Adrenal gland (tissue), 12 donors: ENCODE data around the gene MKRN2. TPM values are rescaled to one million over a fixed set of nuclear protein-coding genes. Genes with fewer than 3 reads are reported as not detected.

ENCODE experiments used
- DNase-seq, 7 donors: peaks; one replicate each; pipeline ENCODE4 v3.0.0-alpha.2; 2019 to 2020
- H3K27ac ChIP-seq, 5 donors: fragments of 200-600 bp; sonication (generic) in 4 of 5; 1 replicate in 3 of 5; 2 replicates in 2 of 5; pipeline versions ENCODE4 v1.5.1 to v1.8.0; 2016 to 2020; ENCODE audit warnings: mild to moderate bottlenecking in 1 of 5
- H3K27me3 ChIP-seq: fragments of 200-600 bp; 2 replicates; pipeline ENCODE4 v1.8.0; 2021
- H3K36me3 ChIP-seq, 2 donors: fragments of 200-600 bp; replicated peaks in 1 of 2; 1 replicate in 1 of 2; 2 replicates in 1 of 2; pipeline versions ENCODE4 v1.5.1 to v1.8.0; 2018 to 2022
- H3K4me1 ChIP-seq, 2 donors: fragments of 200-600 bp; replicated peaks in 1 of 2; 1 replicate in 1 of 2; 2 replicates in 1 of 2; pipeline versions ENCODE4 v1.5.1 to v1.8.0; 2018 to 2021
- H3K4me3 ChIP-seq, 4 donors: fragments of 200-600 bp; sonication (generic) in 3 of 4; one replicate each; pipeline ENCODE4 v1.5.1; 2016 to 2018
- H3K9me3 ChIP-seq, 3 donors: fragments of 200-600 bp; sonication (generic) in 1 of 3; replicated peaks in 1 of 3; 1 replicate in 2 of 3; 2 replicates in 1 of 3; pipeline versions ENCODE4 v1.5.1 to v1.8.0; 2016 to 2021
- CTCF ChIP-seq, 6 experiments: fragments of 450-650 bp in 4 of 6; fragments of 200-600 bp in 2 of 6; sonication (generic) in 1 of 6; IDR thresholded peaks; 1 replicate in 5 of 6; 2 replicates in 1 of 6; pipeline versions ENCODE4 v1.5.1 to v1.8.0; 2016 to 2021; ENCODE audit warnings: antibody characterized with exemption in 6 of 6, mild to moderate bottlenecking in 2 of 6, moderate library complexity in 1 of 6
- POLR2A ChIP-seq, 2 donors: fragments of 450-650 bp; IDR thresholded peaks; one replicate each; pipeline ENCODE4 v1.6.1; 2017; ENCODE audit warnings: antibody characterized with exemption in 2 of 2, mild to moderate bottlenecking in 2 of 2, moderate library complexity in 1 of 2
- WGBS, 4 donors: extraction: QIAGEN DNeasy Blood & Tissue Kit in 2 of 4; methylation state at CpG; one replicate each; pipeline versions ENCODE4 v1.1.5 to v1.1.7; 2013 to 2017; 5-methylcytosine and 5-hydroxymethylcytosine counted together
- intact Hi-C, 2 donors: fragments of 100-400 bp; cut with DNase I; formaldehyde crosslinking; loops; one replicate each; pipeline versions ENCODE4 v1.14.1 to v1.15.0; 2022 to 2023
- polyA plus RNA-seq, 3 donors: library from polyadenylated mRNA; stranded (reverse); fragments of 200-250 nt in 2 of 3; fragments of 350-450 nt in 1 of 3; fragmentation: Illumina TruSeq in 1 of 3; extraction: RNeasy Lipid Tissue Mini Kit (QIAGEN cat#74804) in 1 of 3; gene quantifications; one replicate each; pipeline ENCODE4 v1.2.3, GENCODE V29; 2013 to 2014
- total RNA-seq, 9 donors: library from RNA; depleted of rRNA in 4 of 9; stranded (reverse); fragments of >200 nt in 4 of 9; fragments of 120-200 nt in 1 of 9; fragmentation: NEBNext Ultra II Directional in 1 of 9; extraction: Animal tissue kit (Norgen Biotek cat#: 25700) in 1 of 9; gene quantifications; one replicate each; pipeline versions ENCODE4 v1.1.0 to v1.2.4, GENCODE V29; 2013 to 2023
- donor health status: healthy with polysubstance abuse.
- donor health status: Bipolar disorder and iron deficiency.
- donor health status: DM: yes; HTN: yes; CAD: no.
- donor health status: DM: no; HTN: no; CAD: no.
- donor health status: DM: no; HTN: no; CAD: no.
- donor health status: DM: yes; HTN: yes; CAD: no.

The MKRN2 gene
- total and polyA plus RNA-seq, 12 donors = 15.8 to 40.9 (median 23.9) TPM

- intact Hi-C loops = loop anchor here in 1 of 2 donors (10.0 kb wide), 1 partner anchor 66 kb away; the partner anchor contains the start of gene RAF1
- Histone ChIP-seq H3K9me3 (no peaks in the 10 kb centered on the region), H3K36me3 (peaks cover 0 to 61% of the 10 kb centered on the region in 2 donors), H3K27me3 (no peaks in the 10 kb centered on the region), H3K27ac (no peak overlapping the region), H3K4me1 (no peaks in the 10 kb centered on the region), H3K4me3 (no peak overlapping the region)
- DNase-seq = no peak
- TF ChIP-seq POLR2A (IDR thresholded peaks at IDR 0.05) (no peak), CTCF (IDR thresholded peaks at IDR 0.05) (no peak)
These were observed 42.0 kb downstream of the MKRN2 start for GRCh38 chr3:12598890-12599289.

GRCh38 chr3:12601072-12601471 lies 44.2 kb downstream of the MKRN2 start:
- Histone ChIP-seq H3K36me3 (peaks cover 0 to 68% of the 10 kb centered on the region in 2 donors), H3K27ac (no peak overlapping the region), H3K4me3 (no peak overlapping the region), H3K9me3 (no peaks in the 10 kb centered on the region), H3K27me3 (no peaks in the 10 kb centered on the region), H3K4me1 (no peaks in the 10 kb centered on the region)
- TF ChIP-seq POLR2A (IDR thresholded peaks at IDR 0.05) (no peak), CTCF (IDR thresholded peaks at IDR 0.05) (no peak)
- WGBS, 4 donors = 79 to 83% (median 80%) methylated on average over 1 of the region's 1 CpG
- DNase-seq = no peak
- intact Hi-C loops = no loop called here

GRCh38 chr3:12603969-12604368 lies 47.1 kb downstream of the MKRN2 start:
- WGBS, 4 donors = 90 to 93% (median 92%) methylated on average over 2 of the region's 2 CpGs
- Histone ChIP-seq H3K27ac (no peak overlapping the region), H3K4me1 (no peaks in the 10 kb centered on the region), H3K9me3 (no peaks in the 10 kb centered on the region), H3K36me3 (peaks cover 0 to 65% of the 10 kb centered on the region in 2 donors), H3K27me3 (no peaks in the 10 kb centered on the region), H3K4me3 (no peak overlapping the region)
- intact Hi-C loops = no loop called here
- no peak for DNase-seq
- TF ChIP-seq POLR2A (IDR thresholded peaks at IDR 0.05) = no peak
- no peak for TF ChIP-seq CTCF (IDR thresholded peaks at IDR 0.05)

- H3K27me3 ChIP-seq = no peaks in the 10 kb centered on the region
- no peak for DNase-seq
- 95 to 100% (median 97%) methylated on average over 1 of the region's 1 CpG for WGBS, 4 donors
- no peaks in the 10 kb centered on the region for H3K9me3 ChIP-seq
- peaks cover 0 to 51% of the 10 kb centered on the region in 2 donors for H3K36me3 ChIP-seq
- no peak overlapping the region for H3K4me3 ChIP-seq
- H3K4me1 ChIP-seq = no peaks in the 10 kb centered on the region
- intact Hi-C loops = no loop called here
- no peak overlapping the region for H3K27ac ChIP-seq
- TF ChIP-seq POLR2A (IDR thresholded peaks at IDR 0.05) = no peak
- no peak for TF ChIP-seq CTCF (IDR thresholded peaks at IDR 0.05)
These were observed 51.5 kb downstream of the MKRN2 start for GRCh38 chr3:12608376-12608775.
